AG20443 (cell line): ENCODE data around the gene STAG1.

ENCODE experiments used
- DNase-seq: peaks from one replicate; pipeline ENCODE4 v3.0.0; 2012; ENCODE audit warnings: low spot score, mixed read lengths

Gene STAG1

DNA sequence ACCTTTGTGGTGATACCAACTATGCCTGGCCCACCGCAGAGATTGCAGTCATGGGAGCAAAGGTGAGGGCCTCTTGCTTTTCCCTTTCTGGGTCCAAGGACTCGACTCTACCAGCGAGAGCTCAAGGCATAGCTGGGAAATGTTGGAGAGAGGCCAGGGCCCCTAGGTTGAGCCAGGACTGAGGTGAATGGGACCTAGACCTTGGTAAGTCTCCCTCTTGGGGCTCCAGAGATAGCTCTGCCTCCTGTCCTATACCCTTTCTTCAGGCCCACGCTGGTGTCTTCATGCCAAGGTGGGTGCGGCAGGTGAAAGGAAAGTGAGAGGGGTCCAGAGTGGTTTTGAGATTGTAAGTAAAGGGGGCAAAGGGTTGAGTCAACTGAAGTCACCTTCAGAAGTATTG, 424.5 kb downstream of the STAG1 start:
- no peak for DNase-seq

DNA sequence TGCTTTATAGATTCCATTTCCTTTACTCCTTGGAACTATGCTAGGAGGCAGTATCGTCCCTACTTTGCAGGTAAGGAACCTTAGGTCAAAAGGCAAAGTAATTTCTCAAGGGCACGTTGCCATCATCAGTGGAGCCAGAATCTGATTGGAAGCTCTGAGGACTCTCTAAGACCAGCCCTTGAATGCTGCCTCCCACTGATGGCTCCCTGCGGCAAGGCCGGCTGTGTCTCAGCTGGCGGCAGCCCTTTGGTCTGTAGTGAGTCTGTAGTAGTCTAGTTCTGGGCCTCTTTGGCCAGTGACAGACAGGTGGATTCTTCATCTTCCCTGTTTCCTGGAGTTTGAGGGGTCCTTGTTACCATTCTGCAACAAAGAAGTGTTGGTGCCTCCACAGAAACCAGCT, 425.9 kb downstream of the STAG1 start:
- no peak for DNase-seq

DNA sequence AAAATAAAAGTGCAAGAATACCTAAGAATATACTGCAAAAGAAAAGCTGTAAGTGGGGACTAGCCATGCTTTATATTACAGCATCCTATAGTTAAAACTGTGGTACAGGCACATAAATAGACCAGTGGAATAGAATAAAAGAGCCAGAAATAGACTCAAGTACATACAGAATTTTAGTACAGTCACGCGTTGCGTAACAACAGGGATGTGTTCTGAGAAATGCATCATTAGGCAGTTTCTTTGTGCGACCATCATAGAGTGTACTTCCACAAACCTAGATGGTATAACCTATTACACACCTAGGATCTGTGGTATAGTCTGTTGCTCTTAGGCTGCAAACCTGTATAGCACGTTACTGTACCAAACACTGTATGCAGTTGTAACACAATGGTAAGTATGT, 440.2 kb downstream of the STAG1 start:
- DNase-seq = no peak

DNA sequence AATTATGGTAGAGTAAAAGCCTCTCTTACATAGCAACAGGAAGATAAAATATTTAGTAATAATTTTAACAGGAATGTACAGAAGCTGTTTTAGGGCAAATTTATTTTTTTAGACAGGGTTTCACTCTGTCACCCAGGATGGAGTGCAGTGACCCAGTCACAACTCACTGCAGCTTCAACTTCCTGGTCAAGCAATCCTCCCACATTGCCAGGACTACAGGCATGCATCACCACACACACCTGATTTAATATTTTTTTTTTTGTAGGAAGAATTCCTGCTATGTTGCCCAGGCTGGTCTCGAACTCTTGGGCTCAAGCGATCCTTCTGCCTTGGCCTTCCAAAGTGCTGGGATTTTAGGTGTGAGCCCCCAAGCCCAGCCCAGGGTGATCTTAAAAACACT, 440.9 kb downstream of the STAG1 start:
- DNase-seq = no peak

DNA sequence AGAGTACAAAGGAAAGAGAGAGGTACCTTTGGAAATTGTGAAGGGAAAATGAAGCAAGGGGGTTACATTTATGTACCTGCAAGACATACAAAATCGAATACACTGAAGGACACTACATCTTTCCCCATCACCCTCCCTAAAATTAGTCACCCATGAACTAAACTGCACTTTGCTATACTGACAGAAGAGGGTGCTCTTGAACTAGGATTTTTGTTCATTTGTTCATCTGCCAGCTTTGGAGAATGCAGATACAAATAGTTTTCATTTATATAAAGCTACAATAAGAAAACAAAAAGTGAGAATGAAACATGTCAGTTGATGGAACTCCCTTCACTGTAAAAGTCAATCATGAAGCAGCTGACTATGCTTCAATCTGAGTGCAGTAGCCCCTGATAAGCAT, 446.3 kb downstream of the STAG1 start:
- no peak for DNase-seq

DNA sequence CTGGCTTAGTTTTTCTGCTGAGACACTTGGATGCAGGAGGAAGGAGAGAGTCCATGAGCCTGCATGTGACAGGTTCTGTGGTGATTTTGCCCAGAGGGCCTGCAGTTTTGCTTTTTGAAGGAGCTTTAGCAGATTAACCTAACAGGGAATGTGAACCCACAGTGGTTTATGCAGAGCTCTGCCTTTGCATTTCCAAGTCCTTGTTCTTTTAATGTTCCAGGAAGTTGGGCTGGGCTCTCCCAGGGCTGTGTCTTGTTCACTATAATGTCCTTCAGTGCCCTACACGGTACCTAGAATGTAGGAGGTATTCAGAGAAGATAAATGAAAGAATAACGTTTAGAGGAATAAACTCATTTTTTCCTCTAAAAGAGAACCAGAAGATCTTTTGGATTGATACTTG, 451.7 kb downstream of the STAG1 start:
- no peak for DNase-seq

DNA sequence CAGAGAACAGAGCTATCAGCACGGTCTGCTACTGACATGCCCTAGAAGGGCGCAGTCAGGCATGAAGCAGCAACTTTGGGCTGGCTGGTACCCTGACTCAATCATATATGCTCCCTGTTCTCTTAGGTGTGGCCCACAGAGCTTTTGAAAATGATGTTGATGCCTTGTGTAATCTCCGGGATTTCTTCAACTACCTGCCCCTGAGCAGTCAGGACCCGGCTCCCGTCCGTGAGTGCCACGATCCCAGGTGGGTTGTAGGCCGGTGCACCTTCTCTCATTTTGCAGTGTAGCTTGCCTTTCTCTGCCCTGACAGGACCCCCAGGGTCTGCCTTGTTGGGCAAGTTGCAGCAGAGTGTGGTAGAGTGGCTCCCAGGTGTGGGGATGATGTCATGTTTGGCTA, 454.4 kb downstream of the STAG1 start:
- no peak for DNase-seq

DNA sequence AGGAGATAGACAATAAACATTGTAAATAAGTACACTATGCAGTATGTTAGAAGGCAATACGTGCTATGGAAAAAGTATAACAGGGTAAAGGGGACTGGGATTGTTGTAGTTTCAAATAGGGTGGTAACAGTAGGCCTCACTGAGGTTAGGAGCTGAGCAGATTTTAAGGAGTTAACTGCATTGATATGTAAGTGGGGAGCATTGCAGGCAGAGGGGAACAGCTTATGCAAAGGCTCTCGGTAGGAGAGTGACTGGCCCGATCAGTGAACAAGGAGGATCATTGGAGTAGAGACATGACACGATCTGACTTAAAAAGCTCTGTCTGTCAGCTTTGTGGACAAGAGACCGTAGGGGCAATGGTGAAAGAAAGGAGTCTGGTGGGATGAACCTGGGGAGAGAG, 455.2 kb downstream of the STAG1 start:
- DNase-seq = no peak

DNA sequence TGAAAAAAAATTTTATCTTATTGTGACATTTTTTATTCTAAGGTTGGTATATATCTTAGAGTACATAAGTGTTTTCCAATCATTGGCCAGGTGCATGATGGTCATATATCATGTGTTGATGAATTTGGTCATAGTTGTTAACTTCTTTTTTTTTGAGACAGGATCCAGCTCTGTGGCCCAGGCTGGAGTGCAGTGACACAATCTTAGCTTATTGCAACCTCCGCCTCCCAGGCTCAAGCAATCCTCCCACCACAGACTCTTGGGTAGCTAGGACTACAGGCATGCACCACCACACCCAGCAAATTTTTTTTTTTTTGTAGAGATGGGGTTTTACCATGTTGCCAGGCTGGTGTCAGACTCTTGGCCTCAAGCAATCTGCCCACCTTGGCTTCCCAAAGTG, 458.0 kb downstream of the STAG1 start:
- DNase-seq = no peak

DNA sequence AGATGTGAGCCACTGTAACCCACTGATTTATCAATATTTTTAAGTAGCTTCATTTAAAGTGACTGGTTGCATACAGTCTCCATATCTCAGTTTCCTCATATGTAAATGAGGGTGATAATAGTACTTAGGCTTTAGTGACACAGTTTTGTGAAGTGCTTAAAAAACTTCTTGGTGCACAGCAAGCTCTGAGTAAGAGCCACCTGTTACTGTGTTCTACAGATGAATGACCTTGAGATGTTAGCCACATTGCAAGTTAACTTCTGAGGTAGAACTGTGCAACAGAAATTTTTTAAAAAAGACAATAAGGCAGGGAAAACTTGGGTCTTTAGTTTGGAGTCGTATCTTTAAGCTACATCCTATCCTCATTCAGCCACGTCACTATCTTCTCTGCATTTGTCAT, 458.9 kb downstream of the STAG1 start:
- no peak for DNase-seq

DNA sequence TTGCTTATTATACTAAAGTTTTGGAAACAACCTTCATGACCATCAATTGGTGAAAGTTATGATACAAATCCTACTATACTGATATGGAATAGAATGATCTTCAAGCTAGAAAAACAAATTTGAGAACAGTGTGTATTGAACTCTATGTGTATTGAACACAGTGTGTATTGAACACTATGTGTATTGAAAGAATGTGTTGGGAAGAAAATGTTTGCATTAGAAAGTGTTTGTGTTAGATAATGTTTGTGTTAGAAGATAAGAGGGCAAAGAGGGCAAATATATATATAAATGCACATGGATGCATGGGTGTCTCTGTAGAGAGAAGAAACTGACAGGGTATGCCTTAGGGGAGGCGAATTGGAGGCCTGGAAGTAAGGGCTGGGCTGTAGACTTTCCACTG, 459.7 kb downstream of the STAG1 start:
- DNase-seq = no peak

DNA sequence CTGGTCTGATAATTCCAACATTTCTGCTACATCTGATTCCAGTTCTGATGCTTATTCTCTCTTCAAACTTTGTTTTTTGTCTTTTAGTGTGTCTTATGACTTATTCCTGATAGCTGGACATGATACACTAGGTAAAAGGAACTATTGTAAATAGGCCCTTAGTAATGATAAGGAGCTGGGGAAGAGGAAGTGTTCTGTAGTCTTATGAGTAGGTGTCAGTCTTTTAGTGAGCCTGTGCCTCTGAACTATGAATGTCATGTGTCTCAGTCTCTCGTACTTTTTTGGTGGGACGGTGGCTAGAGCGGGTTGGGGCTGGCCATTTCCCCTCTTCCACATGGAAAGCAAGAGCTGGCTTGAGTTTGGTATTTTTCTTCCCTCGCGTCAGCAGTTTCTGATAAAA, 460.9 kb downstream of the STAG1 start:
- DNase-seq = no peak
